Left lung (tissue), 10 donors: ENCODE data around the gene SLC35A3. TPM values are rescaled to one million over a fixed set of nuclear protein-coding genes. Genes with fewer than 3 reads are reported as not detected.

Experiments used
- ATAC-seq: fragments of 200-7000 bp; cut with Tn5 transposase; one replicate; pipeline ENCODE4 v1.9.1; 2020; ENCODE audit warnings: moderate library complexity
- DNase-seq, 4 donors: peaks; one replicate each; pipeline ENCODE4 v3.0.0-alpha.2; 2013 to 2020
- H3K27ac ChIP-seq, 2 donors: fragments of 200-600 bp; sonication (generic) in 1 of 2; one replicate each; pipeline versions ENCODE4 v1.5.0 to v1.8.0; 2020 to 2021
- H3K27me3 ChIP-seq, 2 donors: fragments of 200-600 bp; sonication (generic) in 1 of 2; one replicate each; pipeline versions ENCODE4 v1.5.0 to v1.8.0; 2020 to 2021
- H3K36me3 ChIP-seq, 2 donors: fragments of 200-600 bp; sonication (generic) in 1 of 2; one replicate each; pipeline versions ENCODE4 v1.5.0 to v1.8.0; 2020 to 2021
- H3K4me1 ChIP-seq, 2 donors: fragments of 200-600 bp; one replicate each; pipeline ENCODE4 v1.8.0; 2021
- H3K4me3 ChIP-seq, 2 donors: fragments of 200-600 bp; sonication (generic) in 1 of 2; one replicate each; pipeline versions ENCODE4 v1.5.0 to v1.8.0; 2020 to 2021; ENCODE audit warnings: mild to moderate bottlenecking in 1 of 2
- H3K9me3 ChIP-seq, 2 donors: fragments of 200-600 bp; sonication (generic) in 1 of 2; one replicate each; pipeline versions ENCODE4 v1.5.0 to v1.8.0; 2020 to 2021
- intact Hi-C, 2 donors: fragments of 100-400 bp; cut with DNase I; formaldehyde crosslinking; loops; one replicate each; pipeline versions ENCODE4 v1.11.2 to v1.14.2; 2022
- polyA plus RNA-seq, 6 donors: library from polyadenylated mRNA; unstranded; fragments of 120-200 nt; gene quantifications; one replicate each; pipeline ENCODE4 v1.2.1, GENCODE V29; 2013; ENCODE audit not compliant: insufficient read length in 6 of 6
- total RNA-seq, 2 donors: library from RNA; stranded (reverse); fragmentation: NEBNext Ultra II Directional; extraction: Animal tissue kit (Norgen Biotek cat#: 25700); gene quantifications; one replicate each; pipeline ENCODE4 v1.2.1, GENCODE V29; 2021
- TF ChIP-seq, protein P1 (sequence below), 2 donors: fragments of 200-600 bp; sonication (generic) in 1 of 2; IDR thresholded peaks; one replicate each; pipeline versions ENCODE4 v1.5.0 to v1.8.0; 2021; ENCODE audit warnings: antibody characterized with exemption in 2 of 2
- donor health status: DM: no; HTN: yes; CAD: no.
- donor health status: DM: no; HTN: no; CAD: no.

SLC35A3 gene
- total and polyA plus RNA-seq, 8 donors = 26.4 to 43.1 (median 31.4) TPM

DNA sequence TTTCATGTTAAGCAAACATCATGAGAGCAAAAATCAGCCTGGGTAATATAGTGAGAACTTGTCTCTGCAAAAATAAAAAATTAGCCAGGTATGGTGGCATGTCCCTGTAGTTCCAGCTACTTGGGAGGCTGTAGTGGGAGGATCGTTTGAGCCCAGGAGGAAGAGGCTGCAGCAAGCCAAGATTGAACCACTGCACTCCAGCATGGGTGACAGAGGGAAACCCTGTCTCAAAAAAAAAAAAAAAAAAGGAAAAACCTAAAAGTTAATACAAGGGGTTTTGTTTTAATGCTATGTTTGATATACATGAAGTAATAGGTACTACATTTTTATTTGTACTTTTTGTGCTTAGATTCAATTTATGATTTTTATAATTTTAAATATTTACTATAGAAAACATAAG is 27.1 kb upstream of the SLC35A3 start:
- Histone ChIP-seq H3K27me3 (no peaks in the 10 kb centered on the region), H3K4me3 (no peak overlapping the region), H3K9me3 (no peaks in the 10 kb centered on the region), H3K4me1 (no peaks in the 10 kb centered on the region), H3K36me3 (no peaks in the 10 kb centered on the region), H3K27ac (no peak overlapping the region)
- TF ChIP-seq, protein P1, sequence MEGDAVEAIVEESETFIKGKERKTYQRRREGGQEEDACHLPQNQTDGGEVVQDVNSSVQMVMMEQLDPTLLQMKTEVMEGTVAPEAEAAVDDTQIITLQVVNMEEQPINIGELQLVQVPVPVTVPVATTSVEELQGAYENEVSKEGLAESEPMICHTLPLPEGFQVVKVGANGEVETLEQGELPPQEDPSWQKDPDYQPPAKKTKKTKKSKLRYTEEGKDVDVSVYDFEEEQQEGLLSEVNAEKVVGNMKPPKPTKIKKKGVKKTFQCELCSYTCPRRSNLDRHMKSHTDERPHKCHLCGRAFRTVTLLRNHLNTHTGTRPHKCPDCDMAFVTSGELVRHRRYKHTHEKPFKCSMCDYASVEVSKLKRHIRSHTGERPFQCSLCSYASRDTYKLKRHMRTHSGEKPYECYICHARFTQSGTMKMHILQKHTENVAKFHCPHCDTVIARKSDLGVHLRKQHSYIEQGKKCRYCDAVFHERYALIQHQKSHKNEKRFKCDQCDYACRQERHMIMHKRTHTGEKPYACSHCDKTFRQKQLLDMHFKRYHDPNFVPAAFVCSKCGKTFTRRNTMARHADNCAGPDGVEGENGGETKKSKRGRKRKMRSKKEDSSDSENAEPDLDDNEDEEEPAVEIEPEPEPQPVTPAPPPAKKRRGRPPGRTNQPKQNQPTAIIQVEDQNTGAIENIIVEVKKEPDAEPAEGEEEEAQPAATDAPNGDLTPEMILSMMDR (IDR thresholded peaks at IDR 0.05) = no peak
- ATAC-seq = no peak
- intact Hi-C loops = no loop called here
- no peak for DNase-seq

DNA sequence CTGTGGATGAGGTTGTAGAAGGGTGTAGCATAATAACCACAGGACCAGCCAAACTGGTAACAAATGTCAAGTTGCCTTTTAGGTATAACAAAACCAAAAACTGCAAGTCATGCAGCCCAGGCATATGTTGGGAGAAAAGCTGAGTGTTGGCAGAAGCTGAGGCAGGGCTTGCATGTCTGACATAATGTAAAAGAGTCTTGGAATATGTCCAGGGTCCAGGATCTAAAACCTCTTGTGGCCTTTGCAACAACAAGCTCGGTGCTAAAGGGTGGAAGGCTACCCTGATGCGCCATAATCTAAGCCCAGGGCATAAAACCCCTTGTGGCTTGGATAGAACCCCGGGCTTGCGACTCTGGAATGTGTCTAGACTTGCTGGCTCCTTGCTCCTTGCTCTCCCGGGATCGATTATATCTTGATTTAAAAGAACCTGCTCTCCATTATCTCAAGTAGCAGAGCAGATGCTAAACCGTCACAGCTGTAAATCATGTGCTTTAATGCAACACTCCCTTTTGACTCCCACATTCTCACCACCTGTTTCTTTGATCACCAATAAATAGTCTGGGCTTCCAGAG is 26.5 kb upstream of the SLC35A3 start:
- DNase-seq (no peak), ATAC-seq (no peak)
- Histone ChIP-seq H3K27me3 (no peaks in the 10 kb centered on the region), H3K36me3 (no peaks in the 10 kb centered on the region), H3K4me3 (no peak overlapping the region), H3K4me1 (no peaks in the 10 kb centered on the region), H3K27ac (no peak overlapping the region), H3K9me3 (no peaks in the 10 kb centered on the region)
- intact Hi-C loops = no loop called here
- TF ChIP-seq, protein P1 (IDR thresholded peaks at IDR 0.05) = no peak

DNA sequence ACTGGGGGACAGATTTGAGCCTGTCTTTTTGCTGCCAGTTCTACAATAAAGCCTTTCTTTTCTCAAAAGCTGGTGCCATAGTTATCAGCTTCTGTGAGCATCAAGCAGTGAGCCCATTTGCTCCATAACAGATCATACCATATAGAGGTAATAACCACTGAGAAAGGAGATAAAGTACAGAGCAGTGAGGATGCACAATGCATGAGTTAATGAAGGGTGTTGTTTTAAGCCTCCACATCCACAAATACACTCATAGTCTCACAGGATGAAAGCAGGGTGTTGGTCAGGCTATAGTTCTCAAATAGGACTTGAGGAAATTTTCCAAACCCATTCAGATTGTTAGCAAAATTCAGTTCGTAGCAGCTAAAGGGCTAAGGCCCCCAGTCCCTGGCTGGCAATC is 25.6 kb upstream of the SLC35A3 start:
- DNase-seq = no peak
- intact Hi-C loops = no loop called here
- Histone ChIP-seq H3K9me3 (no peaks in the 10 kb centered on the region), H3K27ac (no peak overlapping the region), H3K36me3 (no peaks in the 10 kb centered on the region), H3K27me3 (no peaks in the 10 kb centered on the region), H3K4me3 (no peak overlapping the region), H3K4me1 (no peaks in the 10 kb centered on the region)
- TF ChIP-seq, protein P1 (IDR thresholded peaks at IDR 0.05) = no peak
- no peak for ATAC-seq

DNA sequence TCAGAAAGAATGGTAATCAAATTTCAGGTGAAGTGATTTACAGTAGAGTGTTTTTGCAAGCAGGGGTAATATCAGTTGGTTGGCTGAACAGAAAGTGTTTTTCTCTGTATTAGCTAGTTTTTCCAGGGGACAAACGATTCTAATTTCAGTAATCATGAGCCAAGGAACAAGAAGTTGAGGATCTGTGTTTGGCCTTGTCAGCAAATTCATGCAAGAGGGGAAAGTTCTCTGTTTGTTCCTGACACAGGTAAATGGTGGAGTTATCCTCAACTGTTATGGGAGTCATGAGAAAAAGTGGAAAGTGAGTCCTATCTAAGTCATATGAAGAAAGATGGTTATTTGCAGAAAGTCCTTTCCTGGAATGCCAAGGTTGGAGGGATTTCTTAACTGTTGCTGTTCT is 24.6 kb upstream of the SLC35A3 start:
- no peak for ATAC-seq
- no peaks in the 10 kb centered on the region for H3K36me3 ChIP-seq
- intact Hi-C loops = no loop called here
- DNase-seq = no peak
- H3K27me3 ChIP-seq = no peaks in the 10 kb centered on the region
- H3K27ac ChIP-seq = no peak overlapping the region
- H3K4me1 ChIP-seq = no peaks in the 10 kb centered on the region
- no peak overlapping the region for H3K4me3 ChIP-seq
- no peaks in the 10 kb centered on the region for H3K9me3 ChIP-seq
- TF ChIP-seq, protein P1 (IDR thresholded peaks at IDR 0.05) = no peak

DNA sequence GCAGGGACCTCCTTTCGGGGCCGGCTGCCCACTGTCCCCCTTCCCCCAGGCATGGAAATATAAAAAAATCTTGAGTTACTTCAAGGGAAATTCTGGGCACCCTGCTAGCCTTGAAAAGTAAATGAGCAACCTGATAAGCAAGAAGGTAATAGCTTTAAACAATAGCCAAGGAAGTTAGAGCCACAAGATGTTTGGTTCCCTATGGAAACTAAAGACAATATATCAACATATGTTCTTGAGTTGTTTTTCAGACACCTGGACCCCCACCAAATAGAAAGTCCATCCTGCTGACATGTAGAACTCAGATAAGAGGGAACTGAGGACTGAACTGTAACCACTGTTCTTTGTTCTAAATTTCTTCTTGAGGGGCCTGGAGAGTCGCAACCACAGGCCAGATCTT is 19.3 kb upstream of the SLC35A3 start:
- DNase-seq (no peak), ATAC-seq (no peak)
- Histone ChIP-seq H3K4me3 (no peak overlapping the region), H3K9me3 (no peaks in the 10 kb centered on the region), H3K36me3 (no peaks in the 10 kb centered on the region), H3K27me3 (no peaks in the 10 kb centered on the region), H3K27ac (no peak overlapping the region), H3K4me1 (no peaks in the 10 kb centered on the region)
- TF ChIP-seq, protein P1 (IDR thresholded peaks at IDR 0.05) = no peak
- intact Hi-C loops = no loop called here
